Hepatocyte (in vitro differentiated cells): Measurements from ENCODE around the gene CARS1. TPM values are rescaled to one million over a fixed set of nuclear protein-coding genes. Genes with fewer than 3 reads are reported as not detected.

Experiments used
- DNase-seq: peaks from one replicate; pipeline ENCODE4 v3.0.0-alpha.2; 2016; ENCODE audit warnings: low spot score
- H2AFZ ChIP-seq: fragments of 200-600 bp; sonication (generic); 2 replicates; pipeline ENCODE4 v1.6.0; 2016; ENCODE audit warnings: antibody characterized with exemption, mild to moderate bottlenecking
- H3K27ac ChIP-seq: fragments of 200-600 bp; sonication (generic); 2 replicates; pipeline ENCODE4 v1.5.1; 2016; ENCODE audit warnings: mild to moderate bottlenecking
- H3K27me3 ChIP-seq: fragments of 200-600 bp; sonication (generic); 2 replicates; pipeline ENCODE4 v1.6.1; 2016
- H3K36me3 ChIP-seq: fragments of 200-600 bp; sonication (generic); replicated peaks from 2 replicates; pipeline ENCODE4 v1.5.1; 2016; ENCODE audit warnings: low read depth; ENCODE audit not compliant: insufficient read depth
- H3K4me1 ChIP-seq: fragments of 200-600 bp; sonication (generic); 2 replicates; pipeline ENCODE4 v1.5.1; 2016; ENCODE audit warnings: mild to moderate bottlenecking, moderate library complexity; ENCODE audit not compliant: insufficient read depth
- H3K4me2 ChIP-seq: fragments of 200-600 bp; sonication (generic); 2 replicates; pipeline ENCODE4 v1.6.0; 2016
- H3K4me3 ChIP-seq: fragments of 200-600 bp; sonication (generic); 2 replicates; pipeline ENCODE4 v1.5.1; 2016; ENCODE audit warnings: mild to moderate bottlenecking
- H3K79me2 ChIP-seq: fragments of 200-600 bp; sonication (generic); 2 replicates; pipeline ENCODE4 v1.6.0; 2017; ENCODE audit warnings: mild to moderate bottlenecking
- H3K9me2 ChIP-seq: fragments of 200-600 bp; sonication (generic); replicated peaks from 2 replicates; pipeline ENCODE4 v1.6.0; 2017; ENCODE audit warnings: mild to moderate bottlenecking; ENCODE audit not compliant: insufficient read depth
- H3K9me3 ChIP-seq: fragments of 200-600 bp; sonication (generic); 2 replicates; pipeline ENCODE4 v1.5.1; 2016; ENCODE audit warnings: low read depth, mild to moderate bottlenecking
- H4K20me1 ChIP-seq: fragments of 200-600 bp; sonication (generic); 2 replicates; pipeline ENCODE4 v1.6.0; 2016; ENCODE audit warnings: mild to moderate bottlenecking; ENCODE audit not compliant: insufficient read depth, poor library complexity, severe bottlenecking
- CTCF ChIP-seq: fragments of 200-600 bp; sonication (generic); IDR thresholded peaks from 2 replicates; pipeline ENCODE4 v1.5.1; 2016; ENCODE audit warnings: antibody characterized with exemption, mild to moderate bottlenecking; ENCODE audit not compliant: poor library complexity
- EZH2 ChIP-seq: fragments of 200-600 bp; sonication (generic); IDR thresholded peaks from 2 replicates; pipeline ENCODE4 v1.6.1; 2016; ENCODE audit warnings: antibody characterized with exemption, mild to moderate bottlenecking, borderline replicate concordance
- EZH2phosphoT487 ChIP-seq: fragments of 200-600 bp; sonication (generic); IDR thresholded peaks from one replicate; pipeline ENCODE4 v1.6.1; 2018; ENCODE audit warnings: antibody characterized with exemption, mild to moderate bottlenecking, low read depth, moderate library complexity; ENCODE audit not compliant: unreplicated experiment, severe bottlenecking
- WGBS: methylation state at CpG from one replicate; pipeline ENCODE4 v1.1.6; 2016; ENCODE audit warnings: low lambda C conversion rate; ENCODE audit errors: missing lambda C conversion rate; 5-methylcytosine and 5-hydroxymethylcytosine counted together
- polyA plus RNA-seq: library from polyadenylated mRNA; unstranded; fragments of >200 nt; fragmentation: Nextera tagmentation; extraction: Ambion mirVana; gene quantifications from 2 replicates; pipeline ENCODE4 v1.2.1, GENCODE V29; 2016
- total RNA-seq: library from RNA; depleted of rRNA; stranded (reverse); fragments of >200 nt; gene quantifications from 2 replicates; pipeline ENCODE4 v1.2.3, GENCODE V29; 2014

CARS1 gene
- total and polyA plus RNA-seq, 2 experiments from 2014 or later, result 35.5 to 42.0 TPM

GRCh38 chr11:3008746-3009336, 48.4 kb downstream of the CARS1 start:
- no peaks in the 10 kb centered on the region for H4K20me1 ChIP-seq
- H3K27ac ChIP-seq, result no peak overlapping the region
- no peaks in the 10 kb centered on the region for H3K4me1 ChIP-seq
- H3K4me3 ChIP-seq, result no peak overlapping the region
- TF ChIP-seq EZH2 (no peak), EZH2phosphoT487 (no peak), CTCF (no peak)
- H3K9me3 ChIP-seq, result no peaks in the 10 kb centered on the region
- no peak for DNase-seq
- H2AFZ ChIP-seq, result no peak overlapping the region
- H3K79me2 ChIP-seq, result no peaks in the 10 kb centered on the region
- H3K4me2 ChIP-seq, result no peak overlapping the region
- H3K36me3 ChIP-seq, result no peaks in the 10 kb centered on the region
- 96% methylated on average over 9 of the region's 9 CpGs for WGBS
- no peaks in the 10 kb centered on the region for H3K27me3 ChIP-seq
- H3K9me2 ChIP-seq, result no peaks in the 10 kb centered on the region

DNA sequence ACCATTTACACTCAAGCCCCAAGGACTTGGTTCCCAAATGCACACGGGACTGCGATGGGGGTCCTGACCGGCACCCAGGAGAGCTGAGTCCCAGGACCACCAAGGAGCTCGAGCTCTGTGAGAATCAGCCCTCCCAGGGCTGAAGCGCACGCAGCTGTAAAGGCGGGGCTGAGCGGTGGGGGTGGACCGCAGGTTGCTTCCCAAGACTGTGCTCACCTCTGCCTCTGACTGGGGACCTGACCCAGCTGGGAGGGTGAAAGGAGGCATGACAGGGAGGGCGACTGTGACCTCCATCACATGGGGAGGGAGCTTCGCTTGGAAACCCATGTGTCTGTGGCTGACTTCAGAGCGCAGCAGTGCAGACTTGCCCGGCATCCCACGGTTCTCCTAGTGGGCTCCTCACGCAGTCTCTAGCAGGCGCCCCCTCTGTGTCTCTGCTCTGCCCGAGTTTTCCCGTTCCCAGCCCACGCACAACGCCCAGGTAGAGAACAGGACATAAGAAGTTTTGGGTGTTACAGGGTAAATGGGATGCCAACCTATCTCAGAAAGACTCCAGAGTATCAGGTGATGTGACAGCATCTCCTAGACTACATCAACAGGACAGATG, 49.7 kb downstream of the CARS1 start:
- no peak for DNase-seq
- 94% methylated on average over 20 of the region's 20 CpGs for WGBS
- Histone ChIP-seq H3K27me3 (no peaks in the 10 kb centered on the region), H3K27ac (no peak overlapping the region), H3K4me2 (no peak overlapping the region), H4K20me1 (no peaks in the 10 kb centered on the region), H3K4me1 (no peaks in the 10 kb centered on the region), H3K9me2 (no peaks in the 10 kb centered on the region), H2AFZ (no peak overlapping the region), H3K9me3 (no peaks in the 10 kb centered on the region), H3K79me2 (no peaks in the 10 kb centered on the region), H3K36me3 (no peaks in the 10 kb centered on the region), H3K4me3 (no peak overlapping the region)
- TF ChIP-seq EZH2phosphoT487 (no peak), EZH2 (no peak), CTCF (no peak)

GRCh38 chr11:3006505-3007260, 50.5 kb downstream of the CARS1 start:
- Histone ChIP-seq H3K27ac (no peak overlapping the region), H3K4me1 (no peaks in the 10 kb centered on the region), H4K20me1 (no peaks in the 10 kb centered on the region), H3K9me3 (no peaks in the 10 kb centered on the region), H2AFZ (no peak overlapping the region), H3K36me3 (no peaks in the 10 kb centered on the region), H3K27me3 (no peaks in the 10 kb centered on the region), H3K79me2 (no peaks in the 10 kb centered on the region), H3K9me2 (no peaks in the 10 kb centered on the region), H3K4me3 (no peak overlapping the region), H3K4me2 (no peak overlapping the region)
- DNase-seq, result no peak
- 81% methylated on average over 21 of the region's 21 CpGs for whole genome bisulfite sequencing
- TF ChIP-seq CTCF (no peak), EZH2 (no peak), EZH2phosphoT487 (no peak)
